K562 (cell line): ENCODE measurements around the gene CEP44. TPM values are rescaled to one million over a fixed set of nuclear protein-coding genes. Genes with fewer than 3 reads are reported as not detected.

Source experiments
- ATAC-seq: fragments of 200-7000 bp; cut with Tn5 transposase; 3 replicates; pipeline ENCODE4 v1.9.1; 2020; ENCODE audit warnings: moderate library complexity
- Bru-seq: library from RNA; stranded (reverse); fragments of 400-500 nt; gene quantifications from one replicate; lab custom pipeline; 2021; lab: Mats Ljungman, UMichigan
- BruChase-seq, 2 experiments: library from RNA; stranded (reverse); fragments of 400-500 nt; gene quantifications; one replicate each; lab custom pipeline; 2021; lab: Mats Ljungman, UMichigan
- BruUV-seq: library from RNA; stranded (reverse); fragments of 400-500 nt; replicated peaks from 2 replicates; lab custom pipeline; 2021; lab: Mats Ljungman, UMichigan
- CTCF ChIA-PET: fragments of 300-600 bp; formaldehyde crosslinking; extraction: SDS; loops from one replicate; lab custom pipeline; 2021; ENCODE audit warnings: low intra/inter-chr PET ratio; lab: Yijun Ruan, JAX
- POLR2A ChIA-PET: fragments of 300-600, 350-650 bp; sonication (Branson Sonifier 250); formaldehyde crosslinking; extraction: SDS; loops from one replicate; lab custom pipeline; 2021; ENCODE audit warnings: antibody characterized with exemption, inconsistent platforms; lab: Yijun Ruan, JAX
- DNase-seq, 4 experiments: peaks; one replicate each; pipeline versions ENCODE4 v3.0.0 to v3.0.0-alpha.2; 2011 to 2018; ENCODE audit warnings: low spot score in 3 of 4, mixed read lengths in 3 of 4; ENCODE audit errors: extremely low read depth in 1 of 4
- FAIRE-seq: peaks from 2 replicates; lab custom pipeline; 2011; peaks lifted over from hg19 to GRCh38; lab: Jason Lieb, UNC
- H2AFZ ChIP-seq: 2 replicates; pipeline ENCODE4 v1.6.0; 2011; ENCODE audit warnings: low read depth, low read length, control low read depth, inconsistent platforms
- H3K27ac ChIP-seq: fragments of 200-600 bp; 3 replicates; pipeline ENCODE4 v1.8.0; 2011; ENCODE audit warnings: low read depth, mild to moderate bottlenecking, control low read depth, inconsistent platforms, low read length, moderate library complexity, mixed read lengths; ENCODE audit errors: extremely low read depth
- H3K27me3 ChIP-seq, 2 experiments: fragments of 300-600 bp in 1 of 2; 2 replicates in 1 of 2; 3 replicates in 1 of 2; pipeline versions ENCODE4 v1.6.0 to v1.8.0; 2011; ENCODE audit warnings: inconsistent platforms in 2 of 2, low read length in 2 of 2, mild to moderate bottlenecking in 1 of 2, mixed read lengths in 1 of 2, moderate library complexity in 1 of 2; ENCODE audit not compliant: control insufficient read depth in 2 of 2, insufficient read depth in 2 of 2
- H3K36me3 ChIP-seq: fragments of 300-600 bp; 3 replicates; pipeline ENCODE4 v1.8.0; 2011; ENCODE audit warnings: mild to moderate bottlenecking, low read length, inconsistent platforms; ENCODE audit not compliant: control insufficient read depth, insufficient read depth
- H3K4me1 ChIP-seq, 2 experiments: fragments of 200-600 bp in 1 of 2; replicated peaks in 1 of 2; 2 replicates in 1 of 2; 3 replicates in 1 of 2; pipeline versions ENCODE4 v1.5.1 to v1.8.0; 2011; ENCODE audit warnings: inconsistent platforms in 2 of 2, low read length in 2 of 2, mild to moderate bottlenecking in 1 of 2, mixed read lengths in 1 of 2, moderate library complexity in 1 of 2; ENCODE audit not compliant: control insufficient read depth in 2 of 2, insufficient read depth in 2 of 2
- H3K4me2 ChIP-seq: 2 replicates; pipeline ENCODE4 v1.6.1; 2011; ENCODE audit warnings: low read length, control low read depth, inconsistent platforms, mixed read lengths; ENCODE audit not compliant: insufficient read depth
- H3K4me3 ChIP-seq: fragments of 200-600 bp; sonication (generic), shearing (Covaris generic); 2 replicates; pipeline ENCODE4 v1.5.1; 2016; ENCODE audit warnings: control low read depth, inconsistent platforms
- H3K79me2 ChIP-seq: fragments of 200-600 bp; 3 replicates; pipeline ENCODE4 v1.8.0; 2011; ENCODE audit warnings: low read length, inconsistent platforms; ENCODE audit not compliant: control insufficient read depth, insufficient read depth
- H3K9ac ChIP-seq, 2 experiments: 2 replicates each; pipeline versions ENCODE4 v1.6.0 to v1.6.1; 2011; ENCODE audit warnings: low read depth in 2 of 2, low read length in 2 of 2, control low read depth in 1 of 2, inconsistent platforms in 1 of 2, mild to moderate bottlenecking in 1 of 2, mixed read lengths in 1 of 2; ENCODE audit not compliant: insufficient read depth in 1 of 2
- H3K9me1 ChIP-seq: one replicate; pipeline ENCODE4 v1.6.0; 2011; ENCODE audit warnings: inconsistent platforms, mild to moderate bottlenecking, low read length, moderate library complexity; ENCODE audit not compliant: control insufficient read depth, insufficient read depth
- H3K9me3 ChIP-seq: replicated peaks from 2 replicates; pipeline ENCODE4 v1.5.1; 2011; ENCODE audit warnings: low read depth, low read length, inconsistent platforms; ENCODE audit not compliant: control insufficient read depth, insufficient read depth
- H4K20me1 ChIP-seq: replicated peaks from 2 replicates; pipeline ENCODE4 v1.6.1; 2011; ENCODE audit warnings: low read length, inconsistent platforms, mixed read lengths; ENCODE audit not compliant: control insufficient read depth, insufficient read depth
- BRD4 ChIP-seq: fragments of 200-600 bp; sonication (generic); IDR thresholded peaks from 2 replicates; pipeline ENCODE4 v1.6.1; 2017; ENCODE audit warnings: inconsistent platforms
- CAMTA2 ChIP-seq: fragments of 250-450 bp; sonication (Bioruptor Pico); conservative IDR thresholded peaks from 2 replicates; pipeline ENCODE4 v1.5.1; 2022
- DIDO1 ChIP-seq: fragments of 450-650 bp; IDR thresholded peaks from 2 replicates; pipeline ENCODE4 v1.6.1; 2016; ENCODE audit warnings: low read depth, missing biosample characterization, missing genetic modification characterization
- FOXK2 ChIP-seq, 2 experiments: fragments of 450-650 bp; IDR thresholded peaks in 1 of 2; conservative IDR thresholded peaks in 1 of 2; 2 replicates each; pipeline ENCODE4 v1.6.1; 2016; ENCODE audit warnings: low read depth in 2 of 2, mild to moderate bottlenecking in 1 of 2
- MLX ChIP-seq, 2 experiments: fragments of 450-650 bp in 1 of 2; sonication (generic) in 1 of 2; formaldehyde crosslinking; conservative IDR thresholded peaks; 2 replicates each; pipeline versions ENCODE4 v1.4.0 to v1.8.1; 2020 to 2022; ENCODE audit warnings: mild to moderate bottlenecking in 1 of 2, missing genetic modification reagents in 1 of 2
- NCOA4 ChIP-seq: fragments of 450-650 bp; IDR thresholded peaks from 2 replicates; pipeline ENCODE4 v1.6.1; 2018; ENCODE audit warnings: mild to moderate bottlenecking; ENCODE audit not compliant: partially characterized antibody
- PRDM10 ChIP-seq: fragments of 450-650 bp; IDR thresholded peaks from 2 replicates; pipeline ENCODE4 v1.6.1; 2018; ENCODE audit not compliant: partially characterized antibody
- TAF1 ChIP-seq: IDR thresholded peaks from 2 replicates; pipeline ENCODE4 v1.6.1; 2011; ENCODE audit warnings: mild to moderate bottlenecking, low read length, moderate library complexity; ENCODE audit not compliant: insufficient read depth, control insufficient read depth, severe bottlenecking; ENCODE audit errors: extremely low read depth
- TCF7L2 ChIP-seq: fragments of 150-350 bp; IDR thresholded peaks from 2 replicates; pipeline ENCODE4 v1.6.1; 2016; ENCODE audit warnings: low read depth, mild to moderate bottlenecking, low read length, moderate library complexity
- ZNF143 ChIP-seq: sonication (generic); formaldehyde crosslinking; IDR thresholded peaks from 2 replicates; pipeline ENCODE4 v1.9.0; 2022; ENCODE audit warnings: mild to moderate bottlenecking, missing genetic modification reagents
- WGBS: fragments of 100-300 bp; shearing (Covaris generic); methylation state at CpG from one replicate; pipeline ENCODE4 v1.1.6; 2016; ENCODE audit warnings: low coverage, mixed read lengths; ENCODE audit not compliant: insufficient coverage; ENCODE audit errors: missing lambda C conversion rate; 5-methylcytosine and 5-hydroxymethylcytosine counted together
- in situ Hi-C: fragments of 300-500 bp; cut with MboI; formaldehyde crosslinking; loops from 4 replicates; pipeline ENCODE4 v1.15.0; 2018; ENCODE audit warnings: inconsistent platforms, mixed read lengths
- intact Hi-C: fragments of 100-400 bp; cut with micrococcal nuclease; formaldehyde crosslinking; loops from 2 replicates; pipeline ENCODE4 v1.14.2; 2022
- long read RNA-seq, 3 experiments: library from polyadenylated mRNA in 2 of 3; library from RNA in 1 of 3; unstranded in 2 of 3; stranded (forward) in 1 of 3; transcript quantifications; one replicate each; pipeline ENCODE4 v2.0.0, GENCODE V29; 2019 to 2022
- polyA minus RNA-seq, 3 experiments: library from RNA; depleted of rRNA, polyadenylated mRNA; stranded (reverse); fragments of >200 nt; gene quantifications; 2 replicates each; pipeline ENCODE4 v1.2.3, GENCODE V29; 2011
- polyA plus RNA-seq, 8 experiments: library from polyadenylated mRNA; depleted of rRNA in 4 of 8; stranded (reverse) in 5 of 8; unstranded in 3 of 8; fragments of >200 nt; fragmentation: Nextera tagmentation in 2 of 8; fragmentation: Illumina TruSeq in 1 of 8; extraction: Ambion mirVana in 2 of 8; extraction: Trizol in 1 of 8; gene quantifications; 2 replicates each; pipeline versions ENCODE4 v1.2.1 to v1.2.3, GENCODE V29; 2011 to 2014; ENCODE audit warnings: inconsistent platforms in 1 of 8, missing spikeins in 1 of 8
- total RNA-seq, 7 experiments: library from RNA; depleted of rRNA in 6 of 7; stranded (reverse); fragments of >200 nt in 6 of 7; fragmentation: Illumina TruSeq in 2 of 7; extraction: Trizol in 2 of 7; gene quantifications; 2 replicates each; pipeline versions ENCODE4 v1.2.1 to v1.2.3, GENCODE V29; 2011 to 2021; ENCODE audit warnings: low replicate concordance in 1 of 7

The CEP44 gene
- total RNA-seq (2011; cell fraction: chromatin; rRNA removed; ENCODE audit: low replicate concordance): 45.7 and 158 TPM in 2 replicates
- 20.2 and 28.8 TPM in 2 replicates for total RNA-seq (2011; cell fraction: nucleolus; rRNA removed)
- 45.3 and 70.8 TPM in 2 replicates for total RNA-seq (2011; cell fraction: nucleoplasm; rRNA removed)
- total RNA-seq (2014; rRNA removed) (20.4 and 24.4 TPM in 2 replicates), total RNA-seq (2014; rRNA removed; fragmentation: Illumina TruSeq; extraction: Trizol) (41.7 and 46.4 TPM in 2 replicates), total RNA-seq (2015; rRNA removed; fragmentation: Illumina TruSeq; extraction: Trizol) (24.8 and 28.2 TPM in 2 replicates), total RNA-seq (2021) (26.5 and 29.0 TPM in 2 replicates), polyA plus RNA-seq (2011; rRNA removed) (44.9 and 45.0 TPM in 2 replicates), polyA plus RNA-seq (2014; fragmentation: Illumina TruSeq; extraction: Trizol) (20.8 and 22.2 TPM in 2 replicates), polyA plus RNA-seq (2014; fragmentation: Nextera tagmentation; extraction: Ambion mirVana) (10 to 100 TPM; 19.6 to 23.3 TPM), polyA plus RNA-seq (2014; rRNA removed) (21.2 and 22.7 TPM in 2 replicates), polyA minus RNA-seq (2011; rRNA and poly(A)+ RNA removed) (40.8 and 52.1 TPM in 2 replicates), Bru-seq, nascent RNA (percentile 84 among the genes with signal in this experiment), BruChase-seq, experiment 1, labeled RNA remaining after a 2-hour chase (percentile 90 among the genes with signal in this experiment), BruChase-seq, experiment 2, labeled RNA remaining after a 6-hour chase (percentile 90 among the genes with signal in this experiment)
- polyA plus RNA-seq (2011; cell fraction: cytosol; rRNA removed): 4.9 and 14.6 TPM in 2 replicates
- polyA plus RNA-seq (2011; cell fraction: nucleus; rRNA removed): 33.4 and 51.6 TPM in 2 replicates
- 18.7 and 19.6 TPM in 2 replicates for polyA plus RNA-seq (2012)
- 16.7 and 17.2 TPM in 2 replicates for polyA minus RNA-seq (2011; cell fraction: cytosol; rRNA and poly(A)+ RNA removed)
- 29.9 and 66.9 TPM in 2 replicates for polyA minus RNA-seq (2011; cell fraction: nucleus; rRNA and poly(A)+ RNA removed)
- long read RNA-seq, experiment 1, full-length matches to known transcripts: 17 of 108 reads
- long read RNA-seq, experiment 1, partial matches to known transcripts: 27 of 108 reads
- long read RNA-seq, experiment 1, other reads (novel, unspliced or antisense): 64 of 108 reads
- long read RNA-seq, experiment 2, partial matches to known transcripts: 0 of 16 reads
- long read RNA-seq, experiment 2, other reads (novel, unspliced or antisense): 16 of 16 reads
- long read RNA-seq, experiment 3, partial matches to known transcripts: 5 of 16 reads
- long read RNA-seq, experiment 3, other reads (novel, unspliced or antisense): 11 of 16 reads

- FAIRE-seq (peak; percentile 55), ATAC-seq (peak; percentile 68), DNase-seq (peak; percentile 50 to 87 (median 60))
- H3K9me3 ChIP-seq: no peaks in the 10 kb centered on the region; the same call in 1 of the 2 replicates
- H3K4me3 ChIP-seq: peak within 1 kb of the TSS; percentile 65
- H3K27ac ChIP-seq: peak within 1 kb of the TSS; percentile 100
- peaks cover 100% of the 10 kb centered on the region for H3K79me2 ChIP-seq
- in situ Hi-C loops: no loop called here
- POLR2A ChIA-PET: interaction anchor here (1.0 to 1.6 kb wide), 4 partner anchors 10 to 950 kb away, joined by 3 to 5 read pairs (median 5); partner anchors contain the start of gene HMGB2
- BruUV-seq: TSS peak; percentile 47
- no peaks in the 10 kb centered on the region for H3K27me3 ChIP-seq
- no peaks in the 10 kb centered on the region for H3K9me1 ChIP-seq
- peaks cover 0 to 3% of the 10 kb centered on the region in 2 experiments; a peak in 3 of 5 replicates for H3K4me1 ChIP-seq
- CTCF ChIA-PET: interaction anchor here (0.5 kb wide), 1 partner anchor 1993 kb away, joined by 3 read pairs; no protein-coding TSS in a partner anchor
- peaks cover 11% of the 10 kb centered on the region for H3K36me3 ChIP-seq
- peak within 1 kb of the TSS; percentile 99 for H2AFZ ChIP-seq
- peak within 1 kb of the TSS; percentile 95 for H3K4me2 ChIP-seq
- intact Hi-C loops: loop anchor here (10.0 kb wide), 1 partner anchor 949 kb away; the partner anchor contains the start of gene HMGB2
- under 1% methylated on average over 52 of the region's 52 CpGs for WGBS
- H3K9ac ChIP-seq: peak within 1 kb of the TSS; percentile 98 to 99
- H4K20me1 ChIP-seq: no peaks in the 10 kb centered on the region
- peak; percentile 97 for TF ChIP-seq DIDO1 (tag)
- no peak for TF ChIP-seq TCF7L2
- TF ChIP-seq FOXK2 (conservative IDR thresholded peaks at IDR 0.05 in 1 of 2, IDR thresholded peaks at IDR 0.05 in 1 of 2; ENCODE audit: low read depth in 2 of 2): peak; percentile 98 to 100
- peak; percentile 86 for TF ChIP-seq TAF1
- TF ChIP-seq ZNF143: no peak
- no peak; a peak in 1 of 4 replicates for TF ChIP-seq MLX (CRISPR knock-in tag; conservative IDR thresholded peaks at IDR 0.05)
- TF ChIP-seq BRD4: peak; percentile 94
- TF ChIP-seq CAMTA2 (CRISPR knock-in tag): no peak
- no peak for TF ChIP-seq PRDM10
- no peak for TF ChIP-seq NCOA4
Observed at GRCh38 chr4:174283507-174284471, at the start of gene CEP44, which contains the start of gene FBXO8. TSS of gene CEP44 (plus strand) at chr4:174283911. CDS start at chr4:174299122, 15,211 bp downstream. TSS of gene FBXO8 (minus strand) at chr4:174283667. CDS start at chr4:174263092, 20,575 bp downstream.
